HCT116 (cell line): ENCODE measurements around the gene AP2A1. TPM values are rescaled to one million over a fixed set of nuclear protein-coding genes. Genes with fewer than 3 reads are reported as not detected.

ENCODE experiments used
- ATAC-seq: fragments of 200-7000 bp; cut with Tn5 transposase; 2 replicates; pipeline ENCODE4 v1.9.1; 2020; ENCODE audit warnings: mild to moderate bottlenecking, moderate library complexity
- BruUV-seq: library from RNA; stranded (reverse); fragments of 400-500 nt; replicated peaks from 2 replicates; lab custom pipeline; 2021; lab: Mats Ljungman, UMichigan
- CTCF ChIA-PET: fragments of 300-600 bp; sonication (Branson Sonifier 250); formaldehyde crosslinking; loops from one replicate; lab custom pipeline; 2021; ENCODE audit warnings: antibody characterized with exemption; lab: Charles Lee
- POLR2A ChIA-PET: fragments of 300-600, 350-600 bp; sonication (Branson Sonifier 250); formaldehyde crosslinking; loops from one replicate; lab custom pipeline; 2021; ENCODE audit warnings: antibody characterized with exemption; lab: Charles Lee
- RAD21 ChIA-PET, 2 experiments: fragments of 300-600 bp; sonication (Branson Sonifier 250); formaldehyde crosslinking; loops; one replicate each; lab custom pipeline; 2023; ENCODE audit warnings: low total read pairs in 2 of 2; ENCODE audit not compliant: uncharacterized antibody in 2 of 2, unreplicated experiment in 2 of 2, low non-redundant PET in 1 of 2; lab: Charles Lee
- DNase-seq: peaks from one replicate; pipeline ENCODE4 v3.0.0-alpha.2; 2010; ENCODE audit warnings: low read depth, low spot score
- H2AFZ ChIP-seq: fragments of 200-600 bp; shearing (Covaris generic), sonication (generic); 2 replicates; pipeline ENCODE4 v1.6.1; 2017; ENCODE audit warnings: low read depth, mixed run types, mixed read lengths, antibody characterized with exemption, low read length; ENCODE audit not compliant: poor library complexity, severe bottlenecking
- H3K27ac ChIP-seq: 2 replicates; pipeline ENCODE4 v1.5.1; 2012; ENCODE audit warnings: low read depth, low read length
- H3K27me3 ChIP-seq: fragments of 200-600 bp; sonication (generic); 2 replicates; pipeline ENCODE4 v1.6.1; 2016; ENCODE audit warnings: mixed run types, low read length, mixed read lengths; ENCODE audit not compliant: insufficient read depth
- H3K36me3 ChIP-seq, 2 experiments: fragments of 200-500 bp in 1 of 2; fragments of 200-600 bp in 1 of 2; sonication (Bioruptor generic) in 1 of 2; sonication (generic) in 1 of 2; 2 replicates each; pipeline versions ENCODE4 v1.5.1 to v1.6.1; 2014 to 2016; ENCODE audit warnings: low read length in 2 of 2, inconsistent platforms in 1 of 2, mixed read lengths in 1 of 2, mixed run types in 1 of 2; ENCODE audit not compliant: insufficient read depth in 2 of 2, control insufficient read depth in 1 of 2
- H3K4me1 ChIP-seq, 2 experiments: fragments of 200-600 bp in 1 of 2; sonication (generic) in 1 of 2; 2 replicates each; pipeline versions ENCODE4 v1.5.1 to v1.6.1; 2012 to 2017; ENCODE audit warnings: low read length in 2 of 2, inconsistent platforms in 1 of 2, mild to moderate bottlenecking in 1 of 2, mixed read lengths in 1 of 2, mixed run types in 1 of 2, moderate library complexity in 1 of 2; ENCODE audit not compliant: insufficient read depth in 2 of 2, control insufficient read depth in 1 of 2
- H3K4me2 ChIP-seq: fragments of 200-600 bp; sonication (generic); 2 replicates; pipeline ENCODE4 v1.6.1; 2017; ENCODE audit warnings: mixed run types, low read length, mixed read lengths
- H3K4me3 ChIP-seq, 2 experiments: fragments of 200-600 bp in 1 of 2; sonication (generic) in 1 of 2; replicated peaks in 1 of 2; 2 replicates each; pipeline ENCODE4 v1.5.1; 2011 to 2016; ENCODE audit warnings: low read length in 2 of 2, control low read depth in 1 of 2, low read depth in 1 of 2, mild to moderate bottlenecking in 1 of 2, mixed read lengths in 1 of 2, mixed run types in 1 of 2
- H3K79me2 ChIP-seq: fragments of 200-600 bp; sonication (generic); 2 replicates; pipeline ENCODE4 v1.6.1; 2017; ENCODE audit warnings: mild to moderate bottlenecking, mixed run types, low read length, moderate library complexity, mixed read lengths; ENCODE audit not compliant: insufficient read depth
- H3K9ac ChIP-seq: fragments of 200-600 bp; sonication (generic); 2 replicates; pipeline ENCODE4 v1.6.1; 2016; ENCODE audit warnings: low read length, mixed read lengths
- H3K9me2 ChIP-seq: fragments of 200-600 bp; sonication (generic), shearing (Covaris generic); 2 replicates; pipeline ENCODE4 v1.6.1; 2017; ENCODE audit warnings: mixed run types, mild to moderate bottlenecking, moderate library complexity; ENCODE audit not compliant: insufficient read depth
- H3K9me3 ChIP-seq, 2 experiments: fragments of 200-500 bp in 1 of 2; fragments of 200-600 bp in 1 of 2; sonication (Bioruptor generic) in 1 of 2; sonication (generic) in 1 of 2; 2 replicates each; pipeline ENCODE4 v1.6.1; 2014 to 2017; ENCODE audit warnings: low read length in 2 of 2, mixed read lengths in 2 of 2, inconsistent platforms in 1 of 2, low read depth in 1 of 2, mild to moderate bottlenecking in 1 of 2, mixed run types in 1 of 2, moderate library complexity in 1 of 2; ENCODE audit not compliant: control insufficient read depth in 1 of 2, insufficient read depth in 1 of 2
- H4K20me1 ChIP-seq: fragments of 200-600 bp; sonication (generic), shearing (Covaris generic); 2 replicates; pipeline ENCODE4 v1.6.1; 2017; ENCODE audit warnings: mixed run types, mild to moderate bottlenecking, moderate library complexity; ENCODE audit not compliant: insufficient read depth
- ATF3 ChIP-seq: IDR thresholded peaks from 2 replicates; pipeline ENCODE4 v1.6.1; 2012
- CBX3 ChIP-seq: IDR thresholded peaks from 2 replicates; pipeline ENCODE4 v1.6.1; 2012; ENCODE audit warnings: low read depth
- ELF1 ChIP-seq: IDR thresholded peaks from 2 replicates; pipeline ENCODE4 v1.6.1; 2012; ENCODE audit warnings: low read depth, borderline replicate concordance
- EZH2phosphoT487 ChIP-seq: fragments of 200-600 bp; IDR thresholded peaks from 2 replicates; pipeline ENCODE4 v1.6.1; 2018; ENCODE audit warnings: antibody characterized with exemption, borderline replicate concordance
- JUND ChIP-seq: IDR thresholded peaks from 2 replicates; pipeline ENCODE4 v1.6.1; 2012
- REST ChIP-seq: IDR thresholded peaks from 2 replicates; pipeline ENCODE4 v1.6.1; 2012; ENCODE audit warnings: low read depth
- SRF ChIP-seq: IDR thresholded peaks from 2 replicates; pipeline ENCODE4 v1.6.1; 2012; ENCODE audit warnings: low read depth
- YY1 ChIP-seq: IDR thresholded peaks from 2 replicates; pipeline ENCODE4 v1.6.1; 2011; ENCODE audit warnings: low read length, low read depth, moderate library complexity, mild to moderate bottlenecking; ENCODE audit not compliant: insufficient replicate concordance; ENCODE audit errors: extremely low read depth
- ZBTB33 ChIP-seq: IDR thresholded peaks from 2 replicates; pipeline ENCODE4 v1.6.1; 2011; ENCODE audit warnings: mild to moderate bottlenecking, low read length, moderate library complexity; ENCODE audit not compliant: insufficient replicate concordance; ENCODE audit errors: extremely low read depth
- ZFX ChIP-seq: fragments of 450-650 bp; IDR thresholded peaks from 2 replicates; pipeline ENCODE4 v1.6.1; 2017
- ZNF274 ChIP-seq: fragments of 200-500 bp; sonication (Bioruptor generic); IDR thresholded peaks from 2 replicates; pipeline ENCODE4 v1.6.1; 2014; ENCODE audit warnings: mild to moderate bottlenecking, low read depth, low read length, inconsistent platforms
- intact Hi-C: fragments of 100-400 bp; cut with micrococcal nuclease; formaldehyde crosslinking; loops from 2 replicates; pipeline ENCODE4 v1.10.0; 2022
- total RNA-seq: library from RNA; stranded (reverse); gene quantifications from one replicate; pipeline ENCODE4 v1.2.1, GENCODE V29; 2021; ENCODE audit not compliant: unreplicated experiment

Gene AP2A1
- total RNA-seq, 1 experiment from 2014 or later, result 102 TPM

- DNase-seq (no peak), ATAC-seq (no peak)
- Histone ChIP-seq H3K27me3 (no peaks in the 10 kb centered on the region), H3K79me2 (no peaks in the 10 kb centered on the region), H3K9ac (no peak overlapping the region), H4K20me1 (no peaks in the 10 kb centered on the region), H3K27ac (no peak overlapping the region), H3K4me2 (no peak overlapping the region), H2AFZ (no peak overlapping the region), H3K4me3 (no peak overlapping the region), H3K9me2 (no peaks in the 10 kb centered on the region), H3K4me1 (peaks cover 4 to 12% of the 10 kb centered on the region in 2 experiments; a peak in 3 of 4 replicates), H3K36me3 (no peaks in the 10 kb centered on the region), H3K9me3 (no peaks in the 10 kb centered on the region)
- intact Hi-C loops, result no loop called here
- ChIA-PET RAD21 (no interaction called here), CTCF (no interaction called here), POLR2A (no interaction called here)
- no TSS peak for BruUV-seq
- no peak for TF ChIP-seq REST
- no peak for TF ChIP-seq YY1
- no peak for TF ChIP-seq JUND
- no peak for TF ChIP-seq ELF1
- no peak for TF ChIP-seq EZH2phosphoT487
- TF ChIP-seq CBX3, result no peak
- TF ChIP-seq ZBTB33, result no peak
- TF ChIP-seq ZNF274, result no peak
- TF ChIP-seq SRF, result no peak
- TF ChIP-seq ZFX, result no peak
- TF ChIP-seq ATF3, result no peak
Observed at GRCh38 chr19:49741210-49741844, 25.5 kb upstream of the AP2A1 start.
